Subcutaneous adipose tissue (tissue), 4 donors: Measurements from ENCODE around the gene GNL3. TPM values are rescaled to one million over a fixed set of nuclear protein-coding genes. Genes with fewer than 3 reads are reported as not detected.

Source experiments
- total RNA-seq, 4 donors: library from RNA; depleted of rRNA; stranded (reverse); fragments of >200 nt; gene quantifications; one replicate each; pipeline ENCODE4 v1.1.0, GENCODE V29; 2016
- TF ChIP-seq, protein P1 (sequence below): fragments of 450-650 bp; IDR thresholded peaks from one replicate; pipeline ENCODE4 v1.5.1; 2016; ENCODE audit warnings: low read depth, mild to moderate bottlenecking, control low read depth, antibody characterized with exemption, moderate library complexity

Gene GNL3
- total RNA-seq, 4 donors from 2014 or later: 37.3 to 90.5 (median 59.5) TPM

DNA sequence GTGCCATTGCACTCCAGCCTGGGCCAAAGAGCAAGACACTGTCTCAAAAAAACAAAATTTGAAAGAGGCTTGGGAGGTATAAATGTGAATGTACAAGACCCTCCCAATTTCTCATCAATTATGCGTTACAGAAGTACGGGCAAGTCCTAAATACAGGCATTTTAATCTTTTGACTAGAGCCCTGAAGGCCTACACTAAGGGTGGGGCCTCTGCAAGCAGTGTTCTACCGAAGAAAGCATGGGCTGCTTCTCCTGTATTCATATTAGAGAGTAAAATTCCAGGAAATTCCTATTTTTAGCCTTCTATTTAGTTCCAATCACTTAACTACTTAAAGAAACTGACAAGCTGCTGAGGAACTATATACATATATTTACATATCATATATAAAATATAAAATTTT is 25.8 kb upstream of the GNL3 start:
- TF ChIP-seq, protein P1, sequence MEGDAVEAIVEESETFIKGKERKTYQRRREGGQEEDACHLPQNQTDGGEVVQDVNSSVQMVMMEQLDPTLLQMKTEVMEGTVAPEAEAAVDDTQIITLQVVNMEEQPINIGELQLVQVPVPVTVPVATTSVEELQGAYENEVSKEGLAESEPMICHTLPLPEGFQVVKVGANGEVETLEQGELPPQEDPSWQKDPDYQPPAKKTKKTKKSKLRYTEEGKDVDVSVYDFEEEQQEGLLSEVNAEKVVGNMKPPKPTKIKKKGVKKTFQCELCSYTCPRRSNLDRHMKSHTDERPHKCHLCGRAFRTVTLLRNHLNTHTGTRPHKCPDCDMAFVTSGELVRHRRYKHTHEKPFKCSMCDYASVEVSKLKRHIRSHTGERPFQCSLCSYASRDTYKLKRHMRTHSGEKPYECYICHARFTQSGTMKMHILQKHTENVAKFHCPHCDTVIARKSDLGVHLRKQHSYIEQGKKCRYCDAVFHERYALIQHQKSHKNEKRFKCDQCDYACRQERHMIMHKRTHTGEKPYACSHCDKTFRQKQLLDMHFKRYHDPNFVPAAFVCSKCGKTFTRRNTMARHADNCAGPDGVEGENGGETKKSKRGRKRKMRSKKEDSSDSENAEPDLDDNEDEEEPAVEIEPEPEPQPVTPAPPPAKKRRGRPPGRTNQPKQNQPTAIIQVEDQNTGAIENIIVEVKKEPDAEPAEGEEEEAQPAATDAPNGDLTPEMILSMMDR: no peak

DNA sequence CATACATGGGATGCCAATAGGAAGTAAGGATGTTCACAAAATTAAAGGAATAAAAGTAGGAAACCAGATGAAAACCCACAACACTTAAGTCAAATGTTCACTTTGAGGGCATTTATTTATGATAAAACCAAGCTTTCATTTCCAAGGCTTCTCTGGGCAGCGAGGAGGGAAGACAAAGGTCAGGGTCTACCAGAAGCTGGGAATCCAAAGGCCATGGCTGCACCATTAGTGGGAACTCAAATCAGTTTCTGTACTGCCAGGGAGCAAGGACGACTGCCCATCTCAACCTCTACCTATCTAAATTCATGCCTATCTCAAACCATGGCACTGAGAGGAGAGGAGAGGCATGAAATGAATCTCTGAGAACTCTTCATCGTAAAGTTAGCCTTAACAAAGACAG is 22.7 kb upstream of the GNL3 start:
- TF ChIP-seq, protein P1: no peak

DNA sequence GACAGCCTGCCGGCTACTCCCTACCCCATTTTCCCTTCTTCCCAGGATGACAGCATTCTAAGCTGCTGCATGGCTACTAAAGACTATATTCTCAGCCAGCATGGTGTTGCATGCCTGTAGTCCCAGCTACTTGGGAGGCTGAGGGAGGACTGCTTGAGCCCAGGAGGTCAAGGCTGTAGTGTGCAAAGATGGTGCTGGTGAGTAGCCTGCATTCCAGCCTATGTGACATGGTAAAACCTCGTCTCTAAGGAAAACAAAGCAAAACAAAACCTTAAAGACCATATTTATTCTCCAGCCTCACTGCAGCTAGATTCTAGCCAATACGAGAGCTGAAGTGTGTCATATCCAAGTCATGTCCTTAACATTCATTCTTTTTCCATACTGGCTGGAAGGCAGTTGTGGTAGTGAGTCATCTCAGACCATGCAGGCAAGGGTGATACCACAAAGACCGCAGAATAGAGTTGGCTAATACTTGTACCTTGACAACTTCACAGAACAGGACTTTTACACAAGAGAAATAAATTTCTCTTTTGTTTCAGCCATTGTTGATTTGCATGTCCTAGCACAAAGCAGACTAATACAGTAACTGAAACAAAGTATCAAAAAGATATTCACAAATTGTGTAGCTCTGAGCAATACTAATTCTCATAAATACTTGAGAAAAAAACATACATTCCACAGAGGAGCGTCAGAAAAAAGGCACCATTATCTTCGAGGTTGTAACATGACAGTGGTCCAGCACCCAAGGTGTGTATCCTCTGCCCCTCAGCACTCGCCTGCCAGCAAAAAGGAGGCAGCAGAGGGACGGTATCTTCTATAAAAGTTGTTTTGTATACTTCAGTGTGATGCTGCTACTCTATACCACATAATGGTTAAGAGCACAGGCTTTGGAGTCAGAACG is 15.0 kb upstream of the GNL3 start:
- TF ChIP-seq, protein P1: no peak

DNA sequence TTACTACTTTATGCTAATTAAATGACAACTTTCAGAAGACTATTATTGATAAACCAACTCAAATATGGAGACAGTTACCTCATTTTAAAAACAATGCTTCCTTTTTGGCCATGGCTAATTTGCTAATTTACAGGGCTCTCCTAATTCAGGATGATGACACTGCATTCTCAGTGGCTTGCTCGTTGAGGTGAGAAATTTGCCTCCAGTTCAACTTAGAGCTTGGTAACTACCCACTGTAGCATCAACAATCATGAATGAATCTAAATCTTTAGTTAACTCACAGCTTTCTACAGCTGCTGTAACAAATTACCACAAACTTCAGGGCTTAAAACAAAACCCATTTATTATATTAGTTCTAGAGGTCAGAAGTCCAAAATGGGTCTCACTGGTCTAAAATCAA is 14.2 kb upstream of the GNL3 start:
- TF ChIP-seq, protein P1: no peak

DNA sequence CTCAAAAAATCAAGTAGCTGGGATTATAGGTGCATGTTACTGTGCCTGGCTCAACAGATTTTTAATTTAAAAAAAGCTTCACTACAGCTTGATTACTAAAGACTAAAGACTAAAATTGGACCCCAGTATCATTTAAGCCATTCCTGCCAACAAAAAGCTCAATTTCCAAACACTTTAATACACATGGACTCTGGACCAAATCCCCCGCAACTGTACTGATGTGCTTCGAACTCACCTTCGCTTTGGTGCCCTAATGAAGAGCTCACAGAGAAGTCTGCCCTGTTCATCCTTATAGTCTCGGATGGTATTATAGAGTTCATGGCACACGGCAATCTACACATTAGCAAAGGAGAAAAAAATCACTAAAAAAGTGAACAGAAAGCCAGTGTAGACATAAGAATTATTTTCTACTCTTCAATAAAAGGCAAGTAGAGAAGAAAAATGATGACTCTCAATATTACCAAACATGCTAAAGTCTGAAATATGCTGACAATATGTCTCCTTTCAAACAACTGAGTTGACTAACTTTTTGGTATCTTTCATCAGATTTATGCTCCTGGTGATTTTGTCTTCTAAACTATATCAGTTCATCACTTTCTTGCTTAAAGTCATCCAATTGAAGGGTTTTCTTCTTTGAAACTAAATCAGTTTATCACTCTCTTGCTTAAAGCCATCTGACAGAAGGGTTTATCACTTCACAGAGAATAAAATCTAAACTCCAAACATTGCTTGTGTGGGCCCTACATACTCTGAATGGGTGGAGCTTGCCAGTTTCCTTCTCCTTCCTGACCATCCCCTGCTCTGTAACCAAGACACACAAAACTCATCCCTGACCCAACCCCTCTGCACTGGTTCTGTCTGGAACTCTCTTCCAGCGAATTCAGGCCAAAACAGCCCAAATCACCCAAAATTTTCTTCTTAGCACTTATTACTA is 7.3 kb upstream of the GNL3 start:
- TF ChIP-seq, protein P1: no peak

DNA sequence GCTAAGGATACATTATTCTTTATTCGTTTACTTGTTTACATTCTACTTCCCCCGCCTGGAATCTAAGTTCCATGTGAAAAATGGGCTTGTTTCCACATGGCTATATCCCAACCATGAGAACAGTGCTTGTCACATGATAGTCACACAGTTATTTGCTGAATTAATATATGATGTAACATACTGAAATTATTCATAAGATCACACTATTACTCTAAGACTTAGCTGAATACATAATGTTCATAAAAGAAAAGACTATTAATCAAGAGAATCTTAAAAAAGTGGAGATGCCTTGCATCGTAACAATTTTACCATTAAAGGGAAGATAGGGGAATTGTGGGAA is 6.7 kb upstream of the GNL3 start:
- TF ChIP-seq, protein P1: no peak

DNA sequence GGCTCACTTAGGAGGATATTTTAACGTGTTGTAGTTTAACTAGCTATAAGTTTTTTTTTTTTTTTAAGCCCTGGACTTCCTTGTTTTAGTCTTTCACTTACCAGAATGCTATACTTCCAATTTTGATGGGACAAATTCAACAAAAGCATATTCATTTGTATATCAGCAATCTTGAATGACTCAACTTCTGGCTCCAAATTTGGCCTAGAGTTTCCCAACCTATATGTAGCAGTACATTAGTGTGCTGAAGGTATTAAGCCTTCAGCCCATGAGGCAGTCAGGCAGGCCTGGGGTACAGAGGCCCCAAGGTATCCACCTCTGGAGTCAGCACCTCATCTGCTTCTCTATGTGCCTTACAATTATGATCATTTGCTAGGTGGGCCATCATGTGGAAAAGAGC is 6.0 kb upstream of the GNL3 start:
- TF ChIP-seq, protein P1: no peak
